Gastroesophageal sphincter (tissue), 4 donors: Measurements from ENCODE around the gene RNASE8. TPM values are rescaled to one million over a fixed set of nuclear protein-coding genes. Genes with fewer than 3 reads are reported as not detected.

ENCODE experiments used
- ATAC-seq: fragments of 150-250 bp; one replicate; pipeline ENCODE4 v1.9.1; 2016; ENCODE audit warnings: mild to moderate bottlenecking, moderate library complexity
- H3K27ac ChIP-seq, 4 donors: fragments of 200-600 bp; sonication (generic) in 3 of 4; 1 replicate in 3 of 4; 2 replicates in 1 of 4; pipeline ENCODE4 v1.5.1; 2016 to 2019
- H3K27me3 ChIP-seq: fragments of 200-600 bp; sonication (generic); one replicate; pipeline ENCODE4 v1.5.1; 2019
- H3K36me3 ChIP-seq, 2 donors: fragments of 200-600 bp; sonication (generic); one replicate each; pipeline ENCODE4 v1.5.1; 2019; ENCODE audit warnings: control low read depth in 1 of 2
- H3K4me1 ChIP-seq, 3 donors: fragments of 200-600 bp; sonication (generic); 1 replicate in 2 of 3; 2 replicates in 1 of 3; pipeline ENCODE4 v1.5.1; 2016 to 2019; ENCODE audit warnings: control low read depth in 2 of 3
- H3K4me3 ChIP-seq, 2 donors: fragments of 200-600 bp; sonication (generic); one replicate each; pipeline ENCODE4 v1.5.1; 2019; ENCODE audit warnings: mild to moderate bottlenecking in 1 of 2, moderate library complexity in 1 of 2
- H3K9me3 ChIP-seq, 3 donors: fragments of 200-600 bp; sonication (generic); one replicate each; pipeline ENCODE4 v1.5.1; 2017 to 2019; ENCODE audit warnings: control low read depth in 2 of 3
- EP300 ChIP-seq: sonication (generic); formaldehyde crosslinking; IDR thresholded peaks from one replicate; pipeline ENCODE4 v1.6.1; 2017; ENCODE audit warnings: antibody characterized with exemption, mild to moderate bottlenecking
- POLR2A ChIP-seq, 2 donors: fragments of 450-650 bp; IDR thresholded peaks; one replicate each; pipeline ENCODE4 v1.6.1; 2017; ENCODE audit warnings: antibody characterized with exemption in 2 of 2, mild to moderate bottlenecking in 2 of 2, moderate library complexity in 1 of 2
- POLR2AphosphoS5 ChIP-seq: sonication (generic); formaldehyde crosslinking; IDR thresholded peaks from one replicate; pipeline ENCODE4 v1.6.1; 2017; ENCODE audit warnings: antibody characterized with exemption
- WGBS, 2 donors: methylation state at CpG; one replicate each; pipeline ENCODE4 v1.1.5; 2018; ENCODE audit warnings: low coverage in 1 of 2; 5-methylcytosine and 5-hydroxymethylcytosine counted together
- total RNA-seq, 4 donors: library from RNA; depleted of rRNA; stranded (reverse); fragments of >200 nt; gene quantifications; one replicate each; pipeline ENCODE4 v1.1.0, GENCODE V29; 2016
- TF ChIP-seq, protein P1 (sequence below), 4 experiments: fragments of 200-600 bp in 2 of 4; fragments of 450-650 bp in 2 of 4; sonication (generic) in 1 of 4; IDR thresholded peaks; one replicate each; pipeline ENCODE4 v1.5.1; 2017 to 2019; ENCODE audit warnings: antibody characterized with exemption in 4 of 4, mild to moderate bottlenecking in 2 of 4, moderate library complexity in 2 of 4

The RNASE8 gene
- total RNA-seq, 4 donors from 2014 or later, result not detected

DNA sequence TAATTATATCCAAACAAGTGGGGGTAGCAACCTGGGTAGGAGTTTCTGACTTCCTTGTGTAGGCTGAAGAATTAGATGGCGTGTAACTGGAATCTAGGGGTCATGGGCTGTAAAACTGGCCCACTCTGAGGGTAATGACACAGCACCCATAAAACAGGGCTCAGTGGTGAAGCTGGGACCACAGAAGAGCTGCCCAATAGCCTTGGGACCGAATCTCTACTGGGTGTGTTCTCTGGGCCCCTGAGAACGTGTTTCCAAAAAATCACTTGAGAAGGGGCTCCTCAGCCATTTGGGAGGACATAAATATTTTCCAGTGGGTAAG, 3.7 kb downstream of the RNASE8 start:
- TF ChIP-seq POLR2A (IDR thresholded peaks at IDR 0.05) (no peak), POLR2AphosphoS5 (no peak), EP300 (no peak)
- TF ChIP-seq, protein P1, sequence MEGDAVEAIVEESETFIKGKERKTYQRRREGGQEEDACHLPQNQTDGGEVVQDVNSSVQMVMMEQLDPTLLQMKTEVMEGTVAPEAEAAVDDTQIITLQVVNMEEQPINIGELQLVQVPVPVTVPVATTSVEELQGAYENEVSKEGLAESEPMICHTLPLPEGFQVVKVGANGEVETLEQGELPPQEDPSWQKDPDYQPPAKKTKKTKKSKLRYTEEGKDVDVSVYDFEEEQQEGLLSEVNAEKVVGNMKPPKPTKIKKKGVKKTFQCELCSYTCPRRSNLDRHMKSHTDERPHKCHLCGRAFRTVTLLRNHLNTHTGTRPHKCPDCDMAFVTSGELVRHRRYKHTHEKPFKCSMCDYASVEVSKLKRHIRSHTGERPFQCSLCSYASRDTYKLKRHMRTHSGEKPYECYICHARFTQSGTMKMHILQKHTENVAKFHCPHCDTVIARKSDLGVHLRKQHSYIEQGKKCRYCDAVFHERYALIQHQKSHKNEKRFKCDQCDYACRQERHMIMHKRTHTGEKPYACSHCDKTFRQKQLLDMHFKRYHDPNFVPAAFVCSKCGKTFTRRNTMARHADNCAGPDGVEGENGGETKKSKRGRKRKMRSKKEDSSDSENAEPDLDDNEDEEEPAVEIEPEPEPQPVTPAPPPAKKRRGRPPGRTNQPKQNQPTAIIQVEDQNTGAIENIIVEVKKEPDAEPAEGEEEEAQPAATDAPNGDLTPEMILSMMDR (IDR thresholded peaks at IDR 0.05), result no peak
- H3K9me3 ChIP-seq, result no peaks in the 10 kb centered on the region
- no peak overlapping the region for H3K27ac ChIP-seq
- no peak overlapping the region for H3K4me3 ChIP-seq
- H3K36me3 ChIP-seq, result no peaks in the 10 kb centered on the region
- H3K27me3 ChIP-seq, result no peaks in the 10 kb centered on the region
- ATAC-seq, result no peak
- WGBS, 2 donors, result 77 to 93% methylated on average over 3 of the region's 3 CpGs
- H3K4me1 ChIP-seq, result peaks cover 0 to 6% (median 0%) of the 10 kb centered on the region in 3 donors

DNA sequence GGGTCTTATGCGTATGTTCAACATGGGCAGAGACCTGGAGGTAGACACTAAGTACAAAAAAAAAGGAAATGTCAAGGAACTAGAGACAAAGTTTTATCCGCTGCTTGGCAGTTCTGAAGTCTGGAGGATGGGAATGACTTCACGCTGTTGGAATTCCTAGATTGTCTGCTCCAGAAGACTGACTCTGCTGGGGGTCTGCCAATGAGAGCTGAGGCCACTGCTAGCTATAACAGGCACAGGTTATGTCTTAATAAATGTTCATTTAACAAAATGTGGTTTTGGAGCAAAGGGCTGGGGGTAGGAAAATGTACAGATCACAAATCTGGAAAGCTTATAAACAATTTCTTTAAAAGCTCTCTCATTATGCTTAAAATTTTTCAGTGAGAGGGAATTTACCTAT, 5.9 kb downstream of the RNASE8 start:
- Histone ChIP-seq H3K27ac (no peak overlapping the region), H3K4me3 (no peak overlapping the region), H3K4me1 (peaks cover 0 to 9% (median 2%) of the 10 kb centered on the region in 3 donors), H3K27me3 (no peaks in the 10 kb centered on the region), H3K9me3 (no peaks in the 10 kb centered on the region), H3K36me3 (no peaks in the 10 kb centered on the region)
- ATAC-seq, result peak; percentile 68
- 22 to 53% methylated on average over 3 of the region's 3 CpGs for WGBS, 2 donors
- no peak for TF ChIP-seq POLR2AphosphoS5
- TF ChIP-seq, protein P1 (IDR thresholded peaks at IDR 0.05), result no peak
- no peak for TF ChIP-seq EP300
- TF ChIP-seq POLR2A (IDR thresholded peaks at IDR 0.05), result no peak

DNA sequence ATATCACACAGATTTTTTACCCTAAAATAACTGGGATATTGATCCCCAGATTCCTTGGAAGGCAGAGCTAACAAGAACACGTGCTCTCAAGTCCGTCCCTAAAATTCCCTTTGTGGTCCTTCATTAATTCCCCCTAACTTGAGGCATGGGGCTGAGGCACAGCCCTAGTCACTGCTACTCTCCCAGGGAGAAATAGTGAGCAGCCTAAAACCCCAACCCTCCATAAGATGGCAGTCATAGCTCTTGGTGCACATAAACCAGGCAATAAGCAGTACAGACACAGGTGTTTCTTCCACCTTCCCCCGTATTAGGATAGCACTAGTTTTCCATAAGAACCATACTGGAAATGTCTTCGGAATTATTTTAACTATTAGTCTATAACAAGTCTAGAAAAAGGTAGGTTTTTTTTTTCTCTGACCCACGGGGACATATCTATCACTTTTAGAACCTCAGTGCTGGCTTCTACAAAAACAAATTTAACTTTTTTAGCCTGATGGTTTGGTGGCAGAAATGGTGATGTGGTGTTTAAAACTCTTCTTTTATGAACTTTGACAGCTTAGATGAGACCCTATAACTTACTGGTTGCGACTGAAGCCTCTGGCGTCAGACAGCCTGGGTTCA, 9.4 kb downstream of the RNASE8 start:
- Histone ChIP-seq H3K27ac (no peak overlapping the region), H3K27me3 (no peaks in the 10 kb centered on the region), H3K36me3 (no peaks in the 10 kb centered on the region), H3K9me3 (no peaks in the 10 kb centered on the region), H3K4me3 (no peak overlapping the region), H3K4me1 (peaks cover 0 to 40% (median 15%) of the 10 kb centered on the region in 3 donors)
- no peak for ATAC-seq
- 76 to 77% methylated on average over 6 to 7 of the region's 7 CpGs for WGBS, 2 donors
- no peak for TF ChIP-seq EP300
- no peak for TF ChIP-seq POLR2A (IDR thresholded peaks at IDR 0.05)
- TF ChIP-seq, protein P1 (IDR thresholded peaks at IDR 0.05), result no peak
- no peak for TF ChIP-seq POLR2AphosphoS5

DNA sequence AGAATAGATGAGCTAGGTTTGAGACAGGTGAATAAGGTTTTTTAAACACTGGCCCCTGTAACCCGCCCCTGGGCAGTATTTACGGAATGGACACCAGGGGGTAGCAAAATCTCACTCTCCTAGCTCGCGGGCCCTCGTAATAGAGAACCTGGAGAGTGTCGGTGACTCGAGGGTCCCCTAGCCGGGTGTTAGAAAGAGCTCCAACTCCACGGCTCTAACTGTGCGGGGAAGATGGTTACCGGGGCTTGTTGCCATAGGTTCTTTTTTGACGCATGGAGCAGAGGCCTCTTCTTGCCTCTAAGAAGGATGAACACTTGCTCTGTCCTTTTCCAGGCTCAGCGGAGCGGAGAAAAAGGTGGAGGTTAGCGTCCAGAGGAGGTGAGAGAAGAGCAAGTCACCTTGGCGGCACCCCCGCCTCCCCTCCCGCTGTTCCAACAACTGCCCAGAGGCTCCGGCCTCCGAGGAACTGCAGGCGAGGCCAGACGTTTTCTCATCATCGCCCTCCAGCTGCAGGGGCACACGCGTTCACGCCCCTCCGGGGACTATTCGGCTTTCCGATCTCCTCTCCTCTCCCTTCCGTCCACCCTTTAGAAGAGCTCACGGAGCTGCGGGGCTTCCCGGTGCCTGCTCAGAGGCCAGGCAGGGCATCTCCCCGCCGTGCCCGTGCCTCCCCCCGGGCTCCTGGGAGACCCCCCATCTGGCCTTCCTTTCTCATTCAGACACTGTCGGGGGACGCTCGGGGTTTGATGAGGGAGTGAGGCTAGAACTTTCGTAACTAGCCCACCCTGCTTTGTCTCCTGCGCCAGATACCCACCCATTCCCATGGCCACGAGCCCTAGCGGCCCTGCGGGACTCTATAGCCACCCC, 11.1 kb downstream of the RNASE8 start:
- ATAC-seq, result no peak
- TF ChIP-seq POLR2A (IDR thresholded peaks at IDR 0.05), result no peak
- no peak for TF ChIP-seq POLR2AphosphoS5
- TF ChIP-seq, protein P1 (IDR thresholded peaks at IDR 0.05), result peak in 3 of 4 experiments; percentile 72 to 83 (median 79)
- peak overlapping the region in 3 of 4 donors; percentile 88 to 93 (median 89) for H3K27ac ChIP-seq
- H3K9me3 ChIP-seq, result no peaks in the 10 kb centered on the region
- peaks cover 0 to 10% of the 10 kb centered on the region in 2 donors for H3K36me3 ChIP-seq
- peak overlapping the region; percentile 66 to 78 for H3K4me3 ChIP-seq
- WGBS, 2 donors, result 0% methylated on average over 9 of the region's 45 CpGs; no CpG with 5 or more reads in 1 of the 2 donors
- H3K27me3 ChIP-seq, result no peaks in the 10 kb centered on the region
- peaks cover 0 to 47% (median 22%) of the 10 kb centered on the region in 3 donors for H3K4me1 ChIP-seq
